Activated CD4-positive, alpha-beta T cell treated with anti-CD3 and anti-CD28 coated beads, Interleukin-2, amount 10 ng/mL, durations not matched to agents 7 days and 5 days (primary cell): ENCODE results near the gene CIITA. TPM values are rescaled to one million over a fixed set of nuclear protein-coding genes. Genes with fewer than 3 reads are reported as not detected.
"Not testable (repeated sequence)": the region's sequence is repeated elsewhere in the genome, so short reads cannot be mapped to it uniquely, and the experiment has no call there.

Experiments
- CTCF ChIA-PET: fragments of 350-600 bp; sonication (Branson Sonifier 250); formaldehyde crosslinking; loops from one replicate; lab custom pipeline; 2021; ENCODE audit warnings: antibody characterized with exemption; lab: Charles Lee
- POLR2A ChIA-PET: fragments of 350-600 bp; sonication (Branson Sonifier 250); formaldehyde crosslinking; loops from one replicate; lab custom pipeline; 2021; ENCODE audit warnings: antibody characterized with exemption; lab: Charles Lee
- DNase-seq: peaks from one replicate; pipeline ENCODE4 v3.0.0-alpha.2; 2020
- H3K27ac Mint-ChIP-seq: one replicate; pipeline ENCODE4 v1.8.0; 2021; ENCODE audit warnings: mild to moderate bottlenecking, moderate library complexity, mixed read lengths
- H3K27me3 Mint-ChIP-seq: one replicate; pipeline ENCODE4 v1.8.0; 2021; ENCODE audit warnings: mixed read lengths
- H3K36me3 Mint-ChIP-seq: one replicate; pipeline ENCODE4 v1.8.0; 2021; ENCODE audit warnings: low read depth, mixed read lengths
- H3K4me1 Mint-ChIP-seq: one replicate; pipeline ENCODE4 v1.8.0; 2021; ENCODE audit warnings: mixed read lengths
- H3K4me3 Mint-ChIP-seq: one replicate; pipeline ENCODE4 v1.8.0; 2021; ENCODE audit warnings: mild to moderate bottlenecking, moderate library complexity, mixed read lengths
- H3K9me3 Mint-ChIP-seq: one replicate; pipeline ENCODE4 v1.8.0; 2021; ENCODE audit warnings: mixed read lengths
- total RNA-seq, 2 experiments: library from RNA; stranded (reverse); gene quantifications; one replicate each; pipeline ENCODE4 v1.2.3, GENCODE V29; 2021

The CIITA gene
- 10 to 100 TPM; 21.5 to 24.6 TPM for total RNA-seq

- CTCF ChIA-PET, result interaction anchor here (0.6 to 3.6 kb wide), 7 partner anchors 10 to 133 kb away, joined by 3 to 12 read pairs (median 3); partner anchors contain the start of gene NUBP1
- peak; percentile 73 for DNase-seq
- Mint-ChIP-seq H3K27me3 (peaks cover 24% of the 10 kb centered on the region), H3K4me1 (peaks cover 80% of the 10 kb centered on the region), H3K4me3 (peak within 1 kb of the TSS; percentile 84), H3K27ac (peak within 1 kb of the TSS; percentile 87), H3K9me3 (no peaks in the 10 kb centered on the region), H3K36me3 (peaks cover 5% of the 10 kb centered on the region)
- POLR2A ChIA-PET, result no interaction called here
Observed at GRCh38 chr16:10876799-10877341, at the start of gene CIITA. Gene CIITA, plus strand, starts transcription at chr16:10877202. Its CDS starts 129 bp downstream, at chr16:10877331.

DNA sequence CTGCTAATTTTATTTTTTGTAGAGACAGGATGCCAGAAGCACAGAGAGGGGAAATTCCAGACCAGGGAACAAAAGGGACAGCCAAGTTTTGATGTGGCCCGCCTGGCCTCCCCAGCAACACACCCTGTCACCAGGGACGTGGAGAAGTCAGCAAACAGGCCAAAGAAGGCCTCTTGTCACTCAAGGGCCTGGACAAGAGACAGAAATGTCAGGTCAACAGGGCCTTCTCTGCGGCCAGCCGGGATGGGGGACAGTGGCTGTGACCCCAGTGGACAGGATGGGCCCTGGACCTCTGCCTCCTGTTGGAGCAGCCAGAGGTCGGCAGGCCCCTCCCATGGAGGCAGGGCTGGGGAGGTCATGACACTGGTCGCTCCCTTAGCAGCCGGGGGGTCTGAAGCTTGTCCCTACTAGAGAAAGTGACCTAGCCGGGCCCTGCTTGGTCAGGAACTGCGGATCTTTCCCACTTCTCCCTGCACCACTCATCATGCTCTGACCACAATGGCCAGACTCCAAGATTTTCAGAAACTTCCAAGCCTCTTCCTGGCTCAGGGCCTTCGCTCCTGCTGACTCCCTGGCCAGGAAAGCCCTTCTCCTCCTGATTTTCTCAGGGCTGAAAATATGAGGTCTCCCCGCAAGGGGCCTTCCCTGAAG is 49.2 kb upstream of the CIITA start:
- CTCF ChIA-PET, result no interaction called here
- peaks cover 11% of the 10 kb centered on the region for H3K27me3 Mint-ChIP-seq
- POLR2A ChIA-PET, result no interaction called here
- H3K27ac Mint-ChIP-seq, result no peak overlapping the region
- H3K4me1 Mint-ChIP-seq, result no peaks in the 10 kb centered on the region
- H3K4me3 Mint-ChIP-seq, result no peak overlapping the region
- no peaks in the 10 kb centered on the region for H3K36me3 Mint-ChIP-seq
- no peak for DNase-seq
- no peaks in the 10 kb centered on the region for H3K9me3 Mint-ChIP-seq

- Mint-ChIP-seq H3K9me3 (no peaks in the 10 kb centered on the region), H3K36me3 (no peaks in the 10 kb centered on the region), H3K27ac (no peak overlapping the region), H3K4me3 (no peak overlapping the region), H3K4me1 (no peaks in the 10 kb centered on the region), H3K27me3 (peaks cover 11% of the 10 kb centered on the region)
- POLR2A ChIA-PET, result no interaction called here
- CTCF ChIA-PET, result no interaction called here
- no peak for DNase-seq
Observed at GRCh38 chr16:10828851-10829366, 48.1 kb upstream of the CIITA start.

DNA sequence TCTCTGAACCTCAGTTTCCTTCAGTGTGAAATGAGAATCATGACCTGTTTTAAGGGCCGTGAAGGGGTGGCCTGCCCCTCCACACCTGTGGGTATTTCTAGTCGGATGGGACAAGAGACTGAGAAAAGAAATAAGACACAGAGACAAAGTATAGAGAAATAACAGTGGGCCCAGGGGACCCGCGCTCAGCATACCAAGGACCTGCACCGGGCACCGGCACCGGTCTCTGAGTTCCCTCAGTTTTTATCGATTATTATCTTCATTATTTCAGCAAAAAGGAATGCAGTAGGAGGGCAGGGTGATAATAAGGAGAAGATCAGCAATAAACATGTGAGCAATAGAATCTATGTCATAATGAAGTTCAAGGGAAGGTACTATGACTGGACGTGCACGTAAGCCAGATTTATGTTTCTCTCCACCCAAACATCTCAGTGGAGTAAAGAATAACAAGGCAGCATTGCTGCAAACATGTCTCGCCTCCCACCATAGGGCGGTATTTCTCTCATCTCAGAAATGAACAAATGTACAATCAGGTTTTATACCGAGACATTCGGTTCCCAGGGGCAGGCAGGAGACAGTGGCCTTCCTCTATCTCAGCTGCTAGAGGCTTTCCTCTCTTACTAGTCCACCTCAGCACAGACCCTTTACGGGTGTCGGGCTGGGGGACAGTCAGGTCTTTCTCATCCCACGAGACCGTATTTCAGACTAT is 47.5 kb upstream of the CIITA start:
- H3K36me3 Mint-ChIP-seq, H3K9me3 Mint-ChIP-seq, H3K4me1 Mint-ChIP-seq, DNase-seq, POLR2A ChIA-PET, H3K27ac Mint-ChIP-seq, H3K4me3 Mint-ChIP-seq: not testable (repeated sequence)
- CTCF ChIA-PET, result interaction anchor here (0.6 to 1.1 kb wide), 2 partner anchors 89 to 1185 kb away, joined by 3 read pairs; no protein-coding TSS in a partner anchor
- H3K27me3 Mint-ChIP-seq, result peaks cover 15% of the 10 kb centered on the region

- H3K9me3 Mint-ChIP-seq, POLR2A ChIA-PET, DNase-seq, H3K4me3 Mint-ChIP-seq, H3K4me1 Mint-ChIP-seq, H3K36me3 Mint-ChIP-seq, H3K27ac Mint-ChIP-seq: not testable (repeated sequence)
- CTCF ChIA-PET, result interaction anchor here (0.6 to 1.1 kb wide), 2 partner anchors 89 to 1184 kb away, joined by 3 read pairs; no protein-coding TSS in a partner anchor
- H3K27me3 Mint-ChIP-seq, result peaks cover 15% of the 10 kb centered on the region
Observed at GRCh38 chr16:10830240-10830639, 46.8 kb upstream of the CIITA start.

DNA sequence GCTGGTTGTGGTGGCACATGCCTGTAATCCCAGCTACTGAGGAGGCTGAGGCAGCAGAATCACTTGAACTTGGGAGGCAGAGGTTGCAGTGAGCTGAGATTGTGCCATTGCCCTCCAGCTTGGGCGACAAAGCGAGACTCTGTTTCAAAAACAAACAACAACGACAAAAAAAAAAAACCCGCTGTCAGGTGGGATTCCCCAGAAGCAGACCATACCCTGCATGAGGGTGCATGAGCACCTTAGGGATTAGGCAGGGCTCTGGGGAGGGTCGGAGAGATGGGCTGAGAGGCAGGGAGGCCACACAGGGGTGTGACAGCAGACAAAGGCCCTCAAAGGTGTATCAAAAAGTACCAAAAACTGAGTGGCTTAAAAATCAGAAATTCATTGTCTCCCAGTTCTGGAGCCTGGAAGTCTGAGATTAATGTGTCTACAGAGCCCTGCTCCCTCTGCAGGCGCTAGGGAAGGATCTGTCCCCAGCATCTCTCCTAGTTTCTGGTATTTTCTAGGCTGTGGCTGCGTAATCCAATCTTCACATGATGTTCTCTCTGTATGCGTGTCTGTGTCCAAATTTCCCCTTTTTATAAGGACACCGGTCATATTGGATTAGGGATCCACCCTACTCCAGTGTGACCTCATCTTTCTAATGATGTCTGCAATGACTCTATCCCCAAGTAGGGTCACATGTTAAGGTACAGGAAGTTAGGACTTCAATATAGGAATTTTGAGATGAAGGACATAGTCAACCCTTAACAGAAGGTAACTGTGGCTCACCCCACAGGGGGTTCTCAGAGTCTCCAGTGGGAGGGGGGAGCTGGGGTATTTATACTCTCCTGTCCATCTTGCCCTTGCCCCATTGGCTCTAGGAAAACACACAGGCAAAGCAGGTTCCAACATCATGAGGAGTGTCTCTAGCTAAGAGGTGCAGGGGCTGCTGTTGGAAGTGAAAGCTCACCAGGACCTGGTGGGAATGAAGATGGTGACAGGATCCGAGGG is 44.8 kb upstream of the CIITA start:
- no peak overlapping the region for H3K27ac Mint-ChIP-seq
- no peaks in the 10 kb centered on the region for H3K36me3 Mint-ChIP-seq
- ChIA-PET POLR2A (no interaction called here), CTCF (no interaction called here)
- peaks cover 17% of the 10 kb centered on the region for H3K27me3 Mint-ChIP-seq
- H3K9me3 Mint-ChIP-seq, result no peaks in the 10 kb centered on the region
- no peaks in the 10 kb centered on the region for H3K4me1 Mint-ChIP-seq
- DNase-seq, result no peak
- no peak overlapping the region for H3K4me3 Mint-ChIP-seq

DNA sequence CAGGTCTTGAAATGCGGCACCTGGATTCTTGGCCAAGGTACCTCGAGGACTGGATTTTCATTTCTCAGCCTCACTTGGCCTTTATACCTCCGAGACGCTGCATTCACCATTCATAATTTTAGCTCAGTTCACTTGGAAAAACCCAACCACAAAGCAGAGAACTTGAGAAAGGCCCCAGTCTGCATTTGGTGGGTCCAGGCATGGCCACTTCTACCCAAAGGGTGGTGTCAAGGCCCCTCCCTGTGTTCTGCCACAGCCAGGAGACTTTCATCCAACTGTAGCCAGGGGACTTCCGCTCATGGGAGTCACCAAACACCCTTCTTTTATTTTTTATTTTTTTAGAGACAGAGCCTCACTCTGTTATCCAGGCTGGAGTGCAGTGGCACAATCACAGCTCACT is 43.7 kb upstream of the CIITA start:
- Mint-ChIP-seq H3K4me3 (no peak overlapping the region), H3K9me3 (no peaks in the 10 kb centered on the region), H3K27ac (no peak overlapping the region), H3K27me3 (peaks cover 21% of the 10 kb centered on the region), H3K4me1 (no peaks in the 10 kb centered on the region), H3K36me3 (no peaks in the 10 kb centered on the region)
- POLR2A ChIA-PET, result no interaction called here
- CTCF ChIA-PET, result interaction anchor here (2.4 kb wide), 1 partner anchor 12 kb away, joined by 7 read pairs; no protein-coding TSS in a partner anchor
- no peak for DNase-seq

DNA sequence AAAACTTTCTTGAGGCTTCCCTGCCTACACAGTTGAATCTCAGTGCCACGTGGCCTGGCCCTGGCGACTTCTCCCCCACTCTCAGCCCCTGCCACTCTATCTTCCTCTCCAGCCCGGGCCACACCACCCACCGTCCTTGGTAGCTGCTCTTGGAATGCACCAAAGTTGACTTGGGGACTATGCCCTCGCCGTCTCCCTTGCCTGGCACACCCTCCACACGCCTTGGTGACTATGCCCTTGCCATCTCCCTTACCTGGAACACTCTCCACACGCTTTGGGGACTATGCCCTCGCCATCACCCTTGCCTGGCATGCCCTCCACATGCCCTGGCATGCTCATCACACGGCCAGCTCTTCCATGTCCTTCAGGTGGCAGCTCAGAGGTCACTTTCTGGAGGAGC is 42.9 kb upstream of the CIITA start:
- no peaks in the 10 kb centered on the region for H3K36me3 Mint-ChIP-seq
- CTCF ChIA-PET, result interaction anchor here (0.6 to 2.4 kb wide), 2 partner anchors 13 to 97 kb away, joined by 3 to 7 read pairs; no protein-coding TSS in a partner anchor

GRCh38 chr16:10834766-10835165 is 42.2 kb upstream of the CIITA start:
- H3K27me3 Mint-ChIP-seq, result peaks cover 16% of the 10 kb centered on the region
- no peaks in the 10 kb centered on the region for H3K9me3 Mint-ChIP-seq
- H3K36me3 Mint-ChIP-seq, result no peaks in the 10 kb centered on the region
- ChIA-PET POLR2A (no interaction called here), CTCF (interaction anchor here (2.4 kb wide), 1 partner anchor 14 kb away, joined by 7 read pairs; no protein-coding TSS in a partner anchor)
- H3K27ac Mint-ChIP-seq, result no peak overlapping the region
- no peak for DNase-seq
- H3K4me1 Mint-ChIP-seq, result no peaks in the 10 kb centered on the region
- H3K4me3 Mint-ChIP-seq, result no peak overlapping the region

More for the DNA sequence above, 42.9 kb upstream of the CIITA start:
- Mint-ChIP-seq H3K4me3 (no peak overlapping the region), H3K9me3 (no peaks in the 10 kb centered on the region), H3K27ac (no peak overlapping the region), H3K4me1 (no peaks in the 10 kb centered on the region), H3K27me3 (peaks cover 19% of the 10 kb centered on the region)
- POLR2A ChIA-PET, result no interaction called here
- no peak for DNase-seq

DNA sequence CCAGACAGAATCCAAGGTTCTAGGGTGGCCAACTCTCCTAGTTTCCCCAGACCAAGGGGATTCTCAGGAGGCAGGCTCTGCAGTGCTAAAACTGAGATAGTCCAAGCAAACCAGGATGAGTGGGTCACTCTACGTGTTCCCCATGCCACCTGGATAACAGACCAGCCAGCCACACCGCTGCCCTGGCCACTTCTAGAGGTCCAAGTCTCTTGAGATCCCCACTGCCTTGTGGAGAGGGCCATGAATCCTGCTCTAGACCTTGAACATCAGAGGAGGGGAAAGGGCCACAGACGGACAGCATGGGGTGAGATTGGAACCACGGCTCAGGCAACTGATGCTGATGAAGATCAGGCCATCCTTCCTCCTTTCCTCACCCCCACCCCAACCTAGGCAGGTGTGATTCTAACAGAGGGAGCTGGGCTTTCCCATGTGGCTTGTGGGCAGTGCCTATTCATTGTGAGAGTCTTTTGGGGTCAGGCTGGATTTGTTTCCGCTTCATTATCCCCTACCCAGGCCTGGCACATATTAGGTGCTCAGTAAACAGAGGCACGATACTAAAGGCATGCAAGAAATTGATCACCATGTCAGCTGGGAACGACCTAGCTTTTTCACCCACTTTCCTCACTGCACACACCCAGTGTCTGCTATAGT is 41.6 kb upstream of the CIITA start:
- no peaks in the 10 kb centered on the region for H3K4me1 Mint-ChIP-seq
- H3K27ac Mint-ChIP-seq, result no peak overlapping the region
- no peaks in the 10 kb centered on the region for H3K9me3 Mint-ChIP-seq
- H3K4me3 Mint-ChIP-seq, result no peak overlapping the region
- ChIA-PET CTCF (interaction anchor here (2.4 kb wide), 1 partner anchor 14 kb away, joined by 7 read pairs; no protein-coding TSS in a partner anchor), POLR2A (interaction anchor here (0.5 kb wide), 1 partner anchor 98 kb away, joined by 6 read pairs; no protein-coding TSS in a partner anchor)
- H3K27me3 Mint-ChIP-seq, result peaks cover 13% of the 10 kb centered on the region
- no peaks in the 10 kb centered on the region for H3K36me3 Mint-ChIP-seq
- peak; percentile 7 for DNase-seq

DNA sequence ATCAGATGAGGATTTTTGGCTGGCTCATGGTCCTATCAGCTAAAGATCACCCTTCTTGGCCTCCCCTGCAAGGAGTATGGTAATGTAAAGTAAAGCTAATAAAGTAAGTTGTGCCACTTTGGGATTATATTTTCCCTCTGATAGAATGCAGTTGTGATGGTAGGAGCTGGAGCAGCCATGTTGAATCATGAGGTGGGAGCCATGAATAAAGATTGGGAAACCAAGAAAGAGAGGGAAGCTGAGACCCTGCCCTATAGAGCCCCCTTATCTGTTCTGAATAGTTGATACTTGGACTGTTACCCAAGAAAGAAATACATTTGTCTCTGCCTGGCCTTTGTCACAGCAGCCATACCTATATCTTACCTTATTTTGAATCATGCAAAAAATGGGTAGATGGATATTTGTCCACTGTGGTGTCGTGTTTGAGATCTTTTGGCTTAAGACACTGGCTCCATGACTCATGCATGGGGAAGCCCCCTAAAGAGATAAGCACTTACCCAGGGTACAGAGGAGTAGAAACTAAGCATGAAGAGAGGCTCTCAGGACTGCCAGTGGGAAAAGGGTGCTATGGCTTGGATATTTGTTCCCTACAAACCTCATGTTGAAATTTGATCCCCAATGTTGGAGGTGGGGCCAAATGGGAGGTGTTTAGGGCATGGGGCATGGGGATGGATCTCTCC is 40.7 kb upstream of the CIITA start:
- no peak for DNase-seq
- no peaks in the 10 kb centered on the region for H3K36me3 Mint-ChIP-seq
- CTCF ChIA-PET, result interaction anchor here (1.4 kb wide), 1 partner anchor 85 kb away, joined by 3 read pairs; no protein-coding TSS in a partner anchor
- peaks cover 20% of the 10 kb centered on the region for H3K27me3 Mint-ChIP-seq
- no peaks in the 10 kb centered on the region for H3K9me3 Mint-ChIP-seq
- no peak overlapping the region for H3K27ac Mint-ChIP-seq
- H3K4me3 Mint-ChIP-seq, result no peak overlapping the region
- no peaks in the 10 kb centered on the region for H3K4me1 Mint-ChIP-seq
- POLR2A ChIA-PET, result no interaction called here
